WTC11 (cell line): ENCODE measurements around the gene ARHGAP30.

ENCODE experiments used
- CTCF ChIP-seq: fragments of 200-600 bp; IDR thresholded peaks from 2 replicates; pipeline ENCODE4 v1.8.0; 2022; ENCODE audit warnings: antibody characterized with exemption
- FOXJ3 ChIP-seq: sonication (generic); formaldehyde crosslinking; IDR thresholded peaks from 2 replicates; pipeline ENCODE4 v1.9.0; 2021; ENCODE audit warnings: missing genetic modification reagents, mild to moderate bottlenecking, borderline replicate concordance
- PRRX2 ChIP-seq: fragments of 250-450 bp; sonication (Bioruptor Pico); IDR thresholded peaks from 2 replicates; pipeline ENCODE4 v1.8.0; 2021; ENCODE audit warnings: mild to moderate bottlenecking
- ZBTB21 ChIP-seq: sonication (generic); formaldehyde crosslinking; IDR thresholded peaks from 2 replicates; pipeline ENCODE4 v1.8.1; 2023; ENCODE audit warnings: mild to moderate bottlenecking, missing genetic modification reagents, borderline replicate concordance
- ZNF219 ChIP-seq: sonication (generic); formaldehyde crosslinking; IDR thresholded peaks from 2 replicates; pipeline ENCODE4 v1.8.0; 2023; ENCODE audit warnings: missing genetic modification reagents, mild to moderate bottlenecking, borderline replicate concordance
- ZNF281 ChIP-seq: sonication (generic); formaldehyde crosslinking; IDR thresholded peaks from 2 replicates; pipeline ENCODE4 v1.8.0; 2023; ENCODE audit warnings: mild to moderate bottlenecking, missing genetic modification reagents

- no peak for TF ChIP-seq CTCF
- TF ChIP-seq ZNF219: no peak
- TF ChIP-seq PRRX2 (CRISPR knock-in tag): no peak
- no peak for TF ChIP-seq FOXJ3
- no peak for TF ChIP-seq ZNF281
- no peak for TF ChIP-seq ZBTB21 (CRISPR knock-in tag)
Measured at GRCh38 chr1:161032409-161032808, 37.3 kb downstream of the ARHGAP30 start.
